Spleen (tissue), 7 donors: Measurements from ENCODE around the gene PVR.
"Not testable (repeated sequence)": the region's sequence is repeated elsewhere in the genome, so short reads cannot be mapped to it uniquely, and the experiment has no call there.

Experiments used
- CTCF ChIP-seq, 11 experiments: fragments of 200-600 bp in 7 of 11; fragments of 450-650 bp in 4 of 11; sonication (generic) in 4 of 11; IDR thresholded peaks in 8 of 11; conservative IDR thresholded peaks in 3 of 11; 1 replicate in 7 of 11; 2 replicates in 4 of 11; pipeline versions ENCODE4 v1.4.0 to v1.8.0; 2016 to 2021; ENCODE audit warnings: antibody characterized with exemption in 11 of 11, inconsistent platforms in 4 of 11, mild to moderate bottlenecking in 1 of 11
- POLR2AphosphoS5 ChIP-seq, 3 donors: sonication (generic); formaldehyde crosslinking; IDR thresholded peaks; one replicate each; pipeline ENCODE4 v1.5.1; 2017; ENCODE audit warnings: antibody characterized with exemption in 3 of 3
- donor health status: DM: no; HTN: no; CAD: no; lungs with moderate emphysema.
- donor health status: DM: no; HTN: no; CAD: no.
- donor health status: DM: no; HTN: no; CAD: no.

DNA sequence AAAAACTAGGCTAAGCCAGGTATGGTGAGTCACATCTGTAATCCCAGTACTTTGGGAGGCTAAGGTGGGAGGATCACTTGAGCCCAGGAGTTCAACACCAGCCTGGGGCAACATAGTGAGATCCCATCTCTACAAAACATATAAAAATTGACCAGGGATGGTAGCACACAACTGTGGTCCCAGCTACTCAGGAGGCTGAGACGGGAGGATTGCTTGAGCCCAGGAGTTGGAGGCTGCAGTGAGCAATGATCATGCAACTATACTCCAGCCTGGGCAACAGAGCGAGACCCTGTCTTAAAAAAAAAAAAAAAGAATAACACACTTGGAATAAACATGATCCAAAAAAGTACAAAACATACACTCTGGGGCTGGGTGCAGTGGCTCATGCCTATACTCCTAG lies 26.3 kb downstream of the PVR start:
- TF ChIP-seq CTCF (IDR thresholded peaks at IDR 0.05 in 8 of 11, conservative IDR thresholded peaks at IDR 0.05 in 3 of 11); POLR2AphosphoS5 (IDR thresholded peaks at IDR 0.05): not testable (repeated sequence)
